BE2C (cell line): ENCODE results near the gene IFI27. TPM values are rescaled to one million over a fixed set of nuclear protein-coding genes. Genes with fewer than 3 reads are reported as not detected.
"Not testable (repeated sequence)": the region's sequence is repeated elsewhere in the genome, so short reads cannot be mapped to it uniquely, and the experiment has no call there.

Experiments
- DNase-seq: peaks from one replicate; pipeline ENCODE4 v3.0.0-alpha.2; 2020
- H3K27me3 ChIP-seq: fragments of 250-450 bp; sonication (Bioruptor Pico); 2 replicates; pipeline ENCODE4 v1.5.1; 2020; ENCODE audit warnings: mild to moderate bottlenecking
- H3K36me3 ChIP-seq: fragments of 250-450 bp; sonication (Bioruptor Pico); 2 replicates; pipeline ENCODE4 v1.5.1; 2020; ENCODE audit warnings: mild to moderate bottlenecking
- H3K4me1 ChIP-seq: fragments of 250-450 bp; sonication (Bioruptor Pico); 2 replicates; pipeline ENCODE4 v1.5.1; 2020
- H3K4me3 ChIP-seq: 2 replicates; pipeline ENCODE4 v1.5.1; 2011; ENCODE audit warnings: low read depth, low read length
- H3K9me3 ChIP-seq: fragments of 250-450 bp; sonication (Bioruptor Pico); 2 replicates; pipeline ENCODE4 v1.5.1; 2020
- polyA plus RNA-seq: library from polyadenylated mRNA; unstranded; fragments of >200 nt; gene quantifications from one replicate; pipeline ENCODE4 v1.2.1, GENCODE V29; 2012; ENCODE audit warnings: low read depth, missing spikeins; ENCODE audit not compliant: insufficient read length, insufficient read depth
- TF ChIP-seq, protein P1 (sequence below): IDR thresholded peaks from 2 replicates; pipeline ENCODE4 v1.5.1; 2012; ENCODE audit warnings: mild to moderate bottlenecking, low read depth, low read length

Gene IFI27
- polyA plus RNA-seq: 9.5 TPM

DNA sequence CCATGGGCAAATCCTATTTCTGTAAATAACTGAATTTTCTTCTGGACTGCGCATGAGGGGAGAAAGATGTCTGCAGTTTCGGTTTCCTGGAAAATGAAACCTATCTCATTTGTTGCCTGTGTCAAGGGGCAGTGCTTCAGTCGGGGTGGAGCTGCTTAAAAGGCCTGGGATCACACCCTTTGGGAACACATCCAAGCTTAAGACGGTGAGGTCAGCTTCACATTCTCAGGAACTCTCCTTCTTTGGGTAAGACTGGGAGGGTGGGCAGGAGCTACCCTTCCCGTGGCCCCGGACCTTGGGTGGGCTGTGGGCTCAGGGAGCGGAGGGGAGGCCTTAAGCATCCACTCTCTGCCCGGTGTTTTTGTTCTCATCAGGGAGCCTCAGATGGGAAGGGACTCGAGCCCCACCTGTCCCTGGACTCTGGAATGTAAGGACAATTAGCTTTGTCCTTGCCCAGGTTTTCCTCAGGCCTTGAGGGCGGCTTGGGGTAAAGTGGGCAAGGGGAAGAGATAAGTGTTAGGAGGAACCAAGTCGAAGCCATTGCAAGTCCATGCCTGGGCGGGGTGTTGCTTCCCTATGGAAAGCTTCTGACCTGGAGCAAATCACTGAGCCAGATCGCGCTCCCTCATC lies at the start of gene IFI27:
Gene IFI27, plus strand, starts transcription at position 185 of the 630 bp plus-strand sequence.
- no peaks in the 10 kb centered on the region for H3K27me3 ChIP-seq
- no peaks in the 10 kb centered on the region for H3K36me3 ChIP-seq
- no peak within 1 kb of the TSS for H3K4me3 ChIP-seq
- peaks cover 26% of the 10 kb centered on the region for H3K4me1 ChIP-seq
- TF ChIP-seq, protein P1, sequence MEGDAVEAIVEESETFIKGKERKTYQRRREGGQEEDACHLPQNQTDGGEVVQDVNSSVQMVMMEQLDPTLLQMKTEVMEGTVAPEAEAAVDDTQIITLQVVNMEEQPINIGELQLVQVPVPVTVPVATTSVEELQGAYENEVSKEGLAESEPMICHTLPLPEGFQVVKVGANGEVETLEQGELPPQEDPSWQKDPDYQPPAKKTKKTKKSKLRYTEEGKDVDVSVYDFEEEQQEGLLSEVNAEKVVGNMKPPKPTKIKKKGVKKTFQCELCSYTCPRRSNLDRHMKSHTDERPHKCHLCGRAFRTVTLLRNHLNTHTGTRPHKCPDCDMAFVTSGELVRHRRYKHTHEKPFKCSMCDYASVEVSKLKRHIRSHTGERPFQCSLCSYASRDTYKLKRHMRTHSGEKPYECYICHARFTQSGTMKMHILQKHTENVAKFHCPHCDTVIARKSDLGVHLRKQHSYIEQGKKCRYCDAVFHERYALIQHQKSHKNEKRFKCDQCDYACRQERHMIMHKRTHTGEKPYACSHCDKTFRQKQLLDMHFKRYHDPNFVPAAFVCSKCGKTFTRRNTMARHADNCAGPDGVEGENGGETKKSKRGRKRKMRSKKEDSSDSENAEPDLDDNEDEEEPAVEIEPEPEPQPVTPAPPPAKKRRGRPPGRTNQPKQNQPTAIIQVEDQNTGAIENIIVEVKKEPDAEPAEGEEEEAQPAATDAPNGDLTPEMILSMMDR: no peak
- no peak for DNase-seq
- no peaks in the 10 kb centered on the region; the same call in 1 of the 2 replicates for H3K9me3 ChIP-seq

DNA sequence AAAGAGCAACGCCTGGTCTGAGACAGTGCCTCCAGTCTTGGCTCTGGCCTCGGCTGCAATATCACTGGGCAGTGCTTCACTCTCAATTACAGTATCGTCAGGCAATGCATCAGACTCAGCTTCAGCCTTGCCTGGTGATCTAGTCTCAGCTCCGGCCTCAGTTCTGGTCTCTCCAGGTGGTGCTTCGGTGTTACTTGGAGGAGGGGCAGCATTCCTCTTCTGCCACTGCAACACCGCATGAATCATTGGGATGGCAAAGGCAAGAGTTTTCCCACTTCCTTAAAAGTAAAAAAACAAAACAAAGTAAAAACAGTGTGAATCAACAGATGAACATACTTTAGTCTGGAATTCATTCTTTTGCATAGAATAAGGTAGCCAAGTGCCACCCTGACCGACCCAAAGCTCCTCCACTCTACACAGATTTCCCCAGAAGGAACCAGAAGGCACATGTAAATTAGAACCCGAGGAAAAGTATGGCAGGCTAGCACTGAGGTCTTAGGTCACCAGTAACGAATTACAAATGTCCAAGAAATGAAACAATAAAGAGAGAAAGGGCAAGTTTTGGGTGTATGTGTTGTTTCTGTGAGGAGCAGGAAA lies 48.1 kb upstream of the IFI27 start:
- peaks cover 63% of the 10 kb centered on the region for H3K36me3 ChIP-seq
- no peak for DNase-seq
- H3K9me3 ChIP-seq: peaks cover under 1% of the 10 kb centered on the region; the same call in 1 of the 2 replicates
- H3K27me3 ChIP-seq: no peaks in the 10 kb centered on the region
- H3K4me1 ChIP-seq: peaks cover 8% of the 10 kb centered on the region
- H3K4me3 ChIP-seq: no peak overlapping the region
- TF ChIP-seq, protein P1: no peak

DNA sequence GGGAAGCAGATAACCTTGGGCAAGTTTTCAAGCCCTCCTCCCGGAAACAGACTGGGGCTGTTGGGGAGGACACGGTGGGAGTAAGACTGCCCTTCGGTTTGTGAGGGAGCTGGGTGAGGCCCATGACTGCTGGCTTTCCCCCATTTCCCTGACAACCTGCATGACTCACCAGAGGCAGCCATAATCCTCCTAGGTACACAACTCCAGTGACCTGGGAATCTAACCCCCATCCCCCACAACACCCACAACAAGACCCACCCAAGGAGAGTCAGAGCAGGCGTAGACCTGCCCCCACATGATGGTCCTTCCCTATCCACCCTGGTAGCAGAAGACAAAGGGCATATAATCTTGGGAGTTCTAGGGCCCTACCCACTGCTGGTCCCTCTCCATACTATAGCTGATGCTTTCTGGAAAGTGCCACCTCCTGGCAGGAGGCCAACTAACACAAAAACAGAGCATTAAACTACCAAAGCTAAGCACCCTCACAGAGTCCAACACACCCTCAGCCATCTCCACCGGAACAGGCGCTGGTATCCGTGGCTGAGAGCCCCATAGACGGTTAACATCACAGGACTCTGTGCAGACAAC lies 44.4 kb upstream of the IFI27 start:
- TF ChIP-seq, protein P1: no peak
- peaks cover 8% of the 10 kb centered on the region for H3K4me1 ChIP-seq
- H3K36me3 ChIP-seq: peaks cover 29% of the 10 kb centered on the region
- peaks cover 6% of the 10 kb centered on the region for H3K9me3 ChIP-seq
- no peaks in the 10 kb centered on the region for H3K27me3 ChIP-seq
- H3K4me3 ChIP-seq: no peak overlapping the region
- no peak for DNase-seq

DNA sequence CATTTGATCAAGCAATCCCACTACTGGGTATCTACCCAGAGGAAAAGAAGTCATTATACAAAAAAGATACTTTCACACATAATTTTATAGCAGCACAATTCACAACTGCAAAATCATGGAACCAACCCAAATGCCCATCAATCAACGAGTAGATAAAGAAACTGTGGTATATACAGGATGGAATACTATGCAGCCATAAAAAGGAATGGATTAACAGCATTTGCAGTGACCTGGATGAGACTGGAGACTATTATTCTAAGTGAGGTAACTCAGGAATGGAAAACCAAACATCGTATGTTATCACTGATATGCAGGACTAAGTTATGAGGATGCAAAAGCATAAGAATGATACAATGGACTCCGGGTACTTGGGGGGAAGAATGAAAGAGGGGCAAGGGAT lies 38.5 kb upstream of the IFI27 start:
- not testable (repeated sequence) for H3K27me3 ChIP-seq, DNase-seq, H3K4me3 ChIP-seq, H3K4me1 ChIP-seq
- peaks cover 12% of the 10 kb centered on the region for H3K9me3 ChIP-seq
- peaks cover 23% of the 10 kb centered on the region for H3K36me3 ChIP-seq

DNA sequence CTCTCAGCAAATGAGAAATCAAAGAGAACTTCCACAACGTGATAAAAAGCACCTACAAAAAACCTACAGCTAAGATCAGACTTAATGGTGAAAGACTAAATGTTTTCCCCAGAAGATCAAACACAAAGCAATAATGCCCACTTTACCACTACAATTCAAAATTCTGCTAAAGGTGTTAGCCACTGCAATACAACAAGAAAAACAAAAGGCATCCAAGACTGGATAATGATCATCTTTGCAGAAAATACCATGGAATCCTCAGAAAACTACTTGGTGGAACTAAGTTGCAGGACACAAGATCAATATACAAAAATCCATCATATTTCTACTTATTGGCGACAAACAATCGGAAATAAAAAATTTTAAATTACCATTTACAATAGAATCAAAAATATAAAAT lies 36.0 kb upstream of the IFI27 start:
- H3K9me3 ChIP-seq: peaks cover 7% of the 10 kb centered on the region
- peaks cover 46% of the 10 kb centered on the region for H3K36me3 ChIP-seq
- TF ChIP-seq, protein P1: no peak
- H3K4me1 ChIP-seq: peaks cover 2% of the 10 kb centered on the region; the same call in 1 of the 2 replicates
- H3K4me3 ChIP-seq: no peak overlapping the region
- no peak for DNase-seq
- no peaks in the 10 kb centered on the region for H3K27me3 ChIP-seq

DNA sequence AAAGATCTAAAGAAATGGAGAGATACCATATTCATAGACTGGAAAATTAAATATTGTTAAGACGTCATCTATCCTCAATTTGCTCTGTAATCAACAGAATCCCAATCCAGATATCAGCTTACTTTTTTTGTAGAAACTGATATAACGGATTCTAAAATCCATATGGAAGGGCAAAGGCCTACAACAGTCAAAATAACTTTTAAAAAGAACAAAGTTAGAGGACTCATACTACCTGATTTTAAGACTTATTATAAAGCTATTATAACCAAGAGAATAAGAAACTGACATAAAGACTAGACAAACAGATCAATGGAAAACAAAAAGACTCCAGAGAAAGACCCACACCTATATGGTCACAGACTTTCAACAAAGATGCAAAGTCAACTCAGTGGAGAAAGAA lies 35.5 kb upstream of the IFI27 start:
- DNase-seq: no peak
- Histone ChIP-seq H3K9me3 (peaks cover 7% of the 10 kb centered on the region; the same call in 1 of the 2 replicates), H3K36me3 (peaks cover 47% of the 10 kb centered on the region), H3K4me1 (peaks cover 6% of the 10 kb centered on the region; the same call in 1 of the 2 replicates), H3K27me3 (no peaks in the 10 kb centered on the region), H3K4me3 (no peak overlapping the region)
- TF ChIP-seq, protein P1: no peak
